DMS114 treated with DMSO at 0.1 percent for 48 hours (cell line): ENCODE data around the gene CREB1.

Source experiments
- DNase-seq: peaks from one replicate; lab custom pipeline; 2025; ENCODE audit not compliant: unreplicated experiment; lab: John Stamatoyannopoulos, UW

The CREB1 gene

GRCh38 chr2:207540431-207540830, 10.7 kb downstream of the CREB1 start:
- DNase-seq, result no peak

GRCh38 chr2:207541933-207542332, 12.2 kb downstream of the CREB1 start:
- no peak for DNase-seq

- no peak for DNase-seq
These were observed 13.5 kb downstream of the CREB1 start for GRCh38 chr2:207543272-207543671.

GRCh38 chr2:207546822-207547221, 17.1 kb downstream of the CREB1 start:
- no peak for DNase-seq

GRCh38 chr2:207549145-207549544, 19.4 kb downstream of the CREB1 start:
- DNase-seq, result no peak

GRCh38 chr2:207558079-207558491, 28.3 kb downstream of the CREB1 start:
- DNase-seq, result no peak

GRCh38 chr2:207561386-207562080, 31.8 kb downstream of the CREB1 start:
- DNase-seq, result no peak

GRCh38 chr2:207565736-207566500, 36.2 kb downstream of the CREB1 start:
- DNase-seq, result no peak

- DNase-seq, result no peak
These were observed 37.9 kb downstream of the CREB1 start for GRCh38 chr2:207567671-207568070.

GRCh38 chr2:207571370-207571769, 41.6 kb downstream of the CREB1 start:
- DNase-seq, result no peak

- no peak for DNase-seq
These were observed 55.2 kb downstream of the CREB1 start for GRCh38 chr2:207584952-207585351.

GRCh38 chr2:207587305-207587704, 57.5 kb downstream of the CREB1 start:
- no peak for DNase-seq

- no peak for DNase-seq
These were observed 59.4 kb downstream of the CREB1 start for GRCh38 chr2:207589143-207589542.

GRCh38 chr2:207593277-207593676, 63.5 kb downstream of the CREB1 start:
- no peak for DNase-seq

- DNase-seq, result no peak
These were observed 64.5 kb downstream of the CREB1 start for GRCh38 chr2:207594264-207594663.

GRCh38 chr2:207594731-207595130, 65.0 kb downstream of the CREB1 start:
- DNase-seq, result no peak

- no peak for DNase-seq
These were observed 69.9 kb downstream of the CREB1 start for GRCh38 chr2:207599636-207600035.

- no peak for DNase-seq
These were observed 70.5 kb downstream of the CREB1 start for GRCh38 chr2:207600231-207600630.

- no peak for DNase-seq
These were observed 72.0 kb downstream of the CREB1 start for GRCh38 chr2:207601774-207602173.

GRCh38 chr2:207603486-207603885, 73.7 kb downstream of the CREB1 start:
- DNase-seq, result no peak

- DNase-seq, result no peak
These were observed 76.6 kb downstream of the CREB1 start for GRCh38 chr2:207606399-207606798.

GRCh38 chr2:207606829-207607228, 77.1 kb downstream of the CREB1 start:
- DNase-seq, result no peak

GRCh38 chr2:207612714-207613113, 83.0 kb downstream of the CREB1 start:
- no peak for DNase-seq
